Sigmoid colon (tissue), 7 donors: ENCODE results near the gene C16orf46. TPM values are rescaled to one million over a fixed set of nuclear protein-coding genes. Genes with fewer than 3 reads are reported as not detected.
A peak's percentile ranks its signal among the peaks of the same experiment; 100 is the strongest.

Source experiments
- DNase-seq: peaks from one replicate; pipeline ENCODE4 v3.0.0-alpha.2; 2019
- H3K27ac ChIP-seq, 4 donors: fragments of 200-600 bp; sonication (generic); one replicate each; pipeline ENCODE4 v1.5.1; 2016 to 2019; ENCODE audit warnings: mild to moderate bottlenecking in 1 of 4
- H3K27me3 ChIP-seq, 3 donors: fragments of 200-600 bp; sonication (generic); one replicate each; pipeline ENCODE4 v1.5.1; 2019; ENCODE audit warnings: mild to moderate bottlenecking in 1 of 3
- H3K36me3 ChIP-seq, 4 donors: fragments of 200-600 bp; sonication (generic); one replicate each; pipeline ENCODE4 v1.5.1; 2016 to 2019
- H3K4me1 ChIP-seq, 4 donors: fragments of 200-600 bp; sonication (generic); one replicate each; pipeline ENCODE4 v1.5.1; 2017 to 2019
- H3K4me3 ChIP-seq, 4 donors: fragments of 200-600 bp; sonication (generic); one replicate each; pipeline ENCODE4 v1.5.1; 2017 to 2019; ENCODE audit warnings: mild to moderate bottlenecking in 2 of 4, moderate library complexity in 1 of 4
- H3K9me3 ChIP-seq, 4 donors: fragments of 200-600 bp in 3 of 4; sonication (generic) in 3 of 4; one replicate each; pipeline versions ENCODE4 v1.5.1 to v1.6.1; 2013 to 2019
- CTCF ChIP-seq, 4 experiments: fragments of 450-650 bp in 3 of 4; fragments of 200-600 bp in 1 of 4; IDR thresholded peaks; one replicate each; pipeline ENCODE4 v1.5.1; 2016 to 2019; ENCODE audit warnings: antibody characterized with exemption in 4 of 4, mild to moderate bottlenecking in 3 of 4, moderate library complexity in 2 of 4
- EP300 ChIP-seq, 4 donors: sonication (generic); formaldehyde crosslinking; IDR thresholded peaks; one replicate each; pipeline ENCODE4 v1.6.1; 2017; ENCODE audit warnings: antibody characterized with exemption in 4 of 4
- POLR2A ChIP-seq, 2 donors: fragments of 450-650 bp; IDR thresholded peaks; one replicate each; pipeline ENCODE4 v1.6.1; 2016; ENCODE audit warnings: antibody characterized with exemption in 2 of 2, mild to moderate bottlenecking in 2 of 2, moderate library complexity in 2 of 2
- POLR2AphosphoS5 ChIP-seq, 4 donors: sonication (generic); formaldehyde crosslinking; IDR thresholded peaks; one replicate each; pipeline ENCODE4 v1.6.1; 2017; ENCODE audit warnings: antibody characterized with exemption in 4 of 4
- WGBS, 2 donors: extraction: QIAGEN DNeasy Blood & Tissue Kit; methylation state at CpG; one replicate each; pipeline ENCODE4 v1.1.7; 2013; 5-methylcytosine and 5-hydroxymethylcytosine counted together
- intact Hi-C: fragments of 100-400 bp; cut with DNase I; formaldehyde crosslinking; loops from one replicate; pipeline ENCODE4 v1.15.1; 2023
- polyA plus RNA-seq, 3 donors: library from polyadenylated mRNA; stranded (reverse); fragments of 200-250 nt; gene quantifications; one replicate each; pipeline ENCODE4 v1.2.3, GENCODE V29; 2013
- total RNA-seq, 4 donors: library from RNA; depleted of rRNA; stranded (reverse); fragments of >200 nt; gene quantifications; one replicate each; pipeline ENCODE4 v1.1.0, GENCODE V29; 2016
- donor health status: healthy with polysubstance abuse.
- donor health status: Bipolar disorder and iron deficiency.
- donor health status: healthy.

C16orf46 gene
- total and polyA plus RNA-seq, 7 donors: 0.27 to 1.1 (median 1.1) TPM; not detected in 4

- peak; percentile 99 for DNase-seq
- no peaks in the 10 kb centered on the region for H3K27me3 ChIP-seq
- H3K4me3 ChIP-seq: peak within 1 kb of the TSS; percentile 52 to 90 (median 79)
- intact Hi-C loops: loop anchor here (1.0 to 5.0 kb wide), 3 partner anchors 19 to 89 kb away; partner anchors contain the start of genes ATMIN, C16orf46, CENPN and CMC2
- WGBS, 2 donors: 4 to 5% methylated on average over 80 of the region's 83 CpGs
- H3K9me3 ChIP-seq: no peaks in the 10 kb centered on the region
- H3K36me3 ChIP-seq: no peaks in the 10 kb centered on the region
- TF ChIP-seq POLR2AphosphoS5 (IDR thresholded peaks at IDR 0.05): peak in 3 of 4 donors; percentile 6 to 40 (median 14)
- no peak for TF ChIP-seq CTCF (IDR thresholded peaks at IDR 0.05)
- no peak for TF ChIP-seq EP300 (IDR thresholded peaks at IDR 0.05)
- TF ChIP-seq POLR2A (IDR thresholded peaks at IDR 0.05): no peak
- H3K4me1 ChIP-seq: peaks cover 0 to 12% (median 2%) of the 10 kb centered on the region in 4 donors
- peak within 1 kb of the TSS; percentile 83 to 87 (median 84) for H3K27ac ChIP-seq
Observed at GRCh38 chr16:81095953-81096714, 19.1 kb upstream of the C16orf46 start, which contains the start of gene GCSH. Gene GCSH (minus strand): TSS chr16:81096395. CDS start chr16:81096278, 117 bp downstream.

GRCh38 chr16:81095653-81095952, 18.6 kb upstream of the C16orf46 start:
- Histone ChIP-seq H3K9me3 (no peaks in the 10 kb centered on the region), H3K27ac (peak overlapping the region; percentile 83 to 87 (median 84)), H3K27me3 (no peaks in the 10 kb centered on the region), H3K4me3 (peak overlapping the region; percentile 52 to 90 (median 79)), H3K36me3 (peaks cover 0 to 2% (median 0%) of the 10 kb centered on the region in 4 donors), H3K4me1 (peaks cover 0 to 12% (median 2%) of the 10 kb centered on the region in 4 donors)
- intact Hi-C loops: loop anchor here (5.0 kb wide), 2 partner anchors 58 to 88 kb away; partner anchors contain the start of genes ATMIN, CENPN and CMC2
- WGBS, 2 donors: 0 to 1% methylated on average over 22 of the region's 22 CpGs
- no peak for DNase-seq
- TF ChIP-seq CTCF (IDR thresholded peaks at IDR 0.05) (no peak), POLR2A (IDR thresholded peaks at IDR 0.05) (no peak), EP300 (IDR thresholded peaks at IDR 0.05) (no peak), POLR2AphosphoS5 (IDR thresholded peaks at IDR 0.05) (no peak)

GRCh38 chr16:81094771-81095251, 17.8 kb upstream of the C16orf46 start:
- peaks cover 0 to 8% (median 0%) of the 10 kb centered on the region in 4 donors for H3K36me3 ChIP-seq
- WGBS, 2 donors: 80 to 81% methylated on average over 21 of the region's 21 CpGs
- no peak for TF ChIP-seq POLR2AphosphoS5 (IDR thresholded peaks at IDR 0.05)
- TF ChIP-seq POLR2A (IDR thresholded peaks at IDR 0.05): no peak
- TF ChIP-seq EP300 (IDR thresholded peaks at IDR 0.05): no peak
- DNase-seq: no peak
- H3K4me1 ChIP-seq: peaks cover 0 to 12% (median 2%) of the 10 kb centered on the region in 4 donors
- H3K9me3 ChIP-seq: no peaks in the 10 kb centered on the region
- H3K27ac ChIP-seq: no peak overlapping the region
- H3K27me3 ChIP-seq: no peaks in the 10 kb centered on the region
- H3K4me3 ChIP-seq: peak overlapping the region in 3 of 4 donors; percentile 75 to 90 (median 83)
- intact Hi-C loops: loop anchor here (5.0 kb wide), 2 partner anchors 58 to 88 kb away; partner anchors contain the start of genes ATMIN, CENPN and CMC2

- H3K36me3 ChIP-seq: peaks cover 0 to 16% (median 0%) of the 10 kb centered on the region in 4 donors
- no peak for DNase-seq
- no peaks in the 10 kb centered on the region for H3K27me3 ChIP-seq
- H3K27ac ChIP-seq: no peak overlapping the region
- WGBS, 2 donors: 94 to 95% methylated on average over 5 of the region's 5 CpGs
- TF ChIP-seq POLR2A (IDR thresholded peaks at IDR 0.05): no peak
- no peak for TF ChIP-seq EP300 (IDR thresholded peaks at IDR 0.05)
- TF ChIP-seq CTCF (IDR thresholded peaks at IDR 0.05): no peak
- TF ChIP-seq POLR2AphosphoS5 (IDR thresholded peaks at IDR 0.05): no peak
- no peaks in the 10 kb centered on the region for H3K4me1 ChIP-seq
- intact Hi-C loops: no loop called here
- no peak overlapping the region for H3K4me3 ChIP-seq
- H3K9me3 ChIP-seq: no peaks in the 10 kb centered on the region
Observed at GRCh38 chr16:81088836-81089235, 11.8 kb upstream of the C16orf46 start.

- Histone ChIP-seq H3K27ac (no peak overlapping the region), H3K27me3 (no peaks in the 10 kb centered on the region), H3K4me3 (no peak overlapping the region), H3K4me1 (peaks cover 0 to 5% (median 2%) of the 10 kb centered on the region in 4 donors), H3K36me3 (peaks cover 0 to 13% (median 0%) of the 10 kb centered on the region in 4 donors), H3K9me3 (no peaks in the 10 kb centered on the region)
- no peak for DNase-seq
- 93 to 96% methylated on average over 4 of the region's 4 CpGs for WGBS, 2 donors
- intact Hi-C loops: no loop called here
- TF ChIP-seq POLR2AphosphoS5 (IDR thresholded peaks at IDR 0.05) (no peak), POLR2A (IDR thresholded peaks at IDR 0.05) (no peak), EP300 (IDR thresholded peaks at IDR 0.05) (no peak), CTCF (IDR thresholded peaks at IDR 0.05) (no peak)
Observed at GRCh38 chr16:81081014-81081413, 4.0 kb upstream of the C16orf46 start.
